PFSK-1 (cell line): ENCODE results near the gene HS2ST1.

Experiments
- FOXP2 ChIP-seq: optimal IDR thresholded peaks from 2 replicates; pipeline ENCODE3; 2011; ENCODE audit warnings: borderline replicate concordance, control low read depth, inconsistent platforms; ENCODE audit not compliant: insufficient read depth; ENCODE audit errors: extremely low read length, extremely low read depth
- POLR2AphosphoS5 ChIP-seq: IDR thresholded peaks from 2 replicates; pipeline ENCODE4 v1.6.1; 2012; ENCODE audit warnings: low read depth, mild to moderate bottlenecking, control low read depth, low read length, moderate library complexity
- SIN3A ChIP-seq: IDR thresholded peaks from 2 replicates; pipeline ENCODE4 v1.6.1; 2012; ENCODE audit warnings: mild to moderate bottlenecking, low read length, moderate library complexity, borderline replicate concordance; ENCODE audit not compliant: insufficient read depth
- TAF1 ChIP-seq: IDR thresholded peaks from 2 replicates; pipeline ENCODE4 v1.6.1; 2012; ENCODE audit warnings: low read length, control low read depth, borderline replicate concordance; ENCODE audit not compliant: insufficient read depth
- TF ChIP-seq, protein P1 (sequence below), 2 experiments: IDR thresholded peaks; 2 replicates each; pipeline versions ENCODE4 v1.6.1 to v1.8.0; 2011 to 2012; ENCODE audit warnings: low read depth in 2 of 2, low read length in 2 of 2, control low read depth in 1 of 2, inconsistent platforms in 1 of 2, mild to moderate bottlenecking in 1 of 2, moderate library complexity in 1 of 2; ENCODE audit not compliant: insufficient read depth in 1 of 2

DNA sequence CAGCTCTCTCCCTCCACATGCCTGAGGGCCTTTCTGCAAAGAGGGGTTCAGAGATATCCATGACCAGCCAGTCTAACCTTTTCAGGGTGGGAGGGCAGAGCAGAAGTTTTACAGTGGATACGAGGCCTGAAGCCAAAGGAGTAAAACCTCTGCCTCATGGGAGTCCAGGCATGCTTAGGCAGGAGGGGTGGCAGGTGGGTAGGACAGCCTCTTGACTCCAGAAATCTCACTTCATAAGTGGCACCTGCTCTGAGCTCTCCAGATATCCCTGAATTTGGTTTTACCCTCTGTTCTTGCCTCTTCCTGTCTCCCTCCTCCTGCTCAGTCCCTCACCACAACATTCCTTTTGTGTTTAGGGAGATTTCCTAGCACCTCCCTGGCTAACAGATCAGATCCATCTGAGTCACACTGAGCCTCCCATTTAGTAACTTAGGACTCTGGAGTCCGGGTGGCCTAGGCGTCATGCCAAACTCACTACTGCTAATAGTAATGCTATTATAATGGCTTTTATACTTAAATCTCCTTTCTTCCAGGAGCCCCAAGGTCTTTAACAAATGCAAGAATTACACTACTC is 201.0 kb downstream of the HS2ST1 start:
- TF ChIP-seq TAF1 (no peak), POLR2AphosphoS5 (no peak), SIN3A (no peak), FOXP2 (no peak)
- TF ChIP-seq, protein P1, sequence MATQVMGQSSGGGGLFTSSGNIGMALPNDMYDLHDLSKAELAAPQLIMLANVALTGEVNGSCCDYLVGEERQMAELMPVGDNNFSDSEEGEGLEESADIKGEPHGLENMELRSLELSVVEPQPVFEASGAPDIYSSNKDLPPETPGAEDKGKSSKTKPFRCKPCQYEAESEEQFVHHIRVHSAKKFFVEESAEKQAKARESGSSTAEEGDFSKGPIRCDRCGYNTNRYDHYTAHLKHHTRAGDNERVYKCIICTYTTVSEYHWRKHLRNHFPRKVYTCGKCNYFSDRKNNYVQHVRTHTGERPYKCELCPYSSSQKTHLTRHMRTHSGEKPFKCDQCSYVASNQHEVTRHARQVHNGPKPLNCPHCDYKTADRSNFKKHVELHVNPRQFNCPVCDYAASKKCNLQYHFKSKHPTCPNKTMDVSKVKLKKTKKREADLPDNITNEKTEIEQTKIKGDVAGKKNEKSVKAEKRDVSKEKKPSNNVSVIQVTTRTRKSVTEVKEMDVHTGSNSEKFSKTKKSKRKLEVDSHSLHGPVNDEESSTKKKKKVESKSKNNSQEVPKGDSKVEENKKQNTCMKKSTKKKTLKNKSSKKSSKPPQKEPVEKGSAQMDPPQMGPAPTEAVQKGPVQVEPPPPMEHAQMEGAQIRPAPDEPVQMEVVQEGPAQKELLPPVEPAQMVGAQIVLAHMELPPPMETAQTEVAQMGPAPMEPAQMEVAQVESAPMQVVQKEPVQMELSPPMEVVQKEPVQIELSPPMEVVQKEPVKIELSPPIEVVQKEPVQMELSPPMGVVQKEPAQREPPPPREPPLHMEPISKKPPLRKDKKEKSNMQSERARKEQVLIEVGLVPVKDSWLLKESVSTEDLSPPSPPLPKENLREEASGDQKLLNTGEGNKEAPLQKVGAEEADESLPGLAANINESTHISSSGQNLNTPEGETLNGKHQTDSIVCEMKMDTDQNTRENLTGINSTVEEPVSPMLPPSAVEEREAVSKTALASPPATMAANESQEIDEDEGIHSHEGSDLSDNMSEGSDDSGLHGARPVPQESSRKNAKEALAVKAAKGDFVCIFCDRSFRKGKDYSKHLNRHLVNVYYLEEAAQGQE (IDR thresholded peaks at IDR 0.05; ENCODE audit: insufficient read depth in 1 of 2, low read depth in 2 of 2, low read length in 2 of 2), result no peak
